Natural killer cell (primary cell): ENCODE results near the gene SELENON. TPM values are rescaled to one million over a fixed set of nuclear protein-coding genes. Genes with fewer than 3 reads are reported as not detected.

Experiments
- ATAC-seq, 3 donors: fragments of 150-1000 bp in 2 of 3; fragments of 200-7000 bp in 1 of 3; cut with Tn5 transposase; 1 replicate in 1 of 3; 2 replicates in 2 of 3; pipeline ENCODE4 v1.10.0; 2021; ENCODE audit warnings: mild to moderate bottlenecking in 2 of 3, moderate library complexity in 2 of 3
- DNase-seq, 2 donors: peaks; one replicate each; pipeline versions ENCODE4 v3.0.0 to v3.0.0-alpha.2; 2013 to 2021; ENCODE audit warnings: mixed read lengths in 1 of 2
- H3K27ac ChIP-seq: one replicate; pipeline ENCODE4 v1.5.1; 2013; ENCODE audit warnings: mild to moderate bottlenecking, low read length
- H3K27me3 ChIP-seq: one replicate; pipeline ENCODE4 v1.6.1; 2013; ENCODE audit warnings: low read length; ENCODE audit not compliant: control insufficient read depth, insufficient read depth
- H3K36me3 ChIP-seq: one replicate; pipeline ENCODE4 v1.6.1; 2013; ENCODE audit warnings: low read length; ENCODE audit not compliant: control insufficient read depth, insufficient read depth
- H3K4me1 ChIP-seq: one replicate; pipeline ENCODE4 v1.6.1; 2013; ENCODE audit warnings: low read length; ENCODE audit not compliant: control insufficient read depth, insufficient read depth
- H3K4me3 ChIP-seq: one replicate; pipeline ENCODE4 v1.5.1; 2013; ENCODE audit warnings: low read length
- H3K9me3 ChIP-seq: one replicate; pipeline ENCODE4 v1.6.1; 2013; ENCODE audit warnings: low read length; ENCODE audit not compliant: control insufficient read depth, insufficient read depth
- H3K27ac Mint-ChIP-seq, 2 donors: one replicate each; pipeline ENCODE4 v1.8.0; 2022; ENCODE audit warnings: mild to moderate bottlenecking in 2 of 2, mixed read lengths in 2 of 2, moderate library complexity in 1 of 2
- H3K27me3 Mint-ChIP-seq, 2 donors: one replicate each; pipeline ENCODE4 v1.8.0; 2022; ENCODE audit warnings: low read depth in 2 of 2, mixed read lengths in 2 of 2
- H3K36me3 Mint-ChIP-seq: one replicate; pipeline ENCODE4 v1.8.0; 2022; ENCODE audit warnings: mixed read lengths
- H3K4me1 Mint-ChIP-seq, 2 donors: one replicate each; pipeline ENCODE4 v1.8.0; 2022; ENCODE audit warnings: mixed read lengths in 2 of 2
- H3K4me3 Mint-ChIP-seq: one replicate; pipeline ENCODE4 v1.8.0; 2022; ENCODE audit warnings: mild to moderate bottlenecking, moderate library complexity, mixed read lengths
- H3K9me3 Mint-ChIP-seq, 2 donors: one replicate each; pipeline ENCODE4 v1.8.0; 2022; ENCODE audit warnings: mixed read lengths in 2 of 2
- CTCF ChIP-seq: fragments of 200-600 bp; IDR thresholded peaks from one replicate; pipeline ENCODE4 v1.8.0; 2022; ENCODE audit warnings: antibody characterized with exemption
- WGBS: methylation state at CpG from one replicate; pipeline ENCODE4 v1.1.7; 2013; ENCODE audit warnings: missing lambda C conversion rate; ENCODE audit not compliant: insufficient coverage; 5-methylcytosine and 5-hydroxymethylcytosine counted together
- intact Hi-C: fragments of 100-400 bp; cut with micrococcal nuclease; formaldehyde crosslinking; loops from one replicate; pipeline ENCODE4 v1.14.2; 2022
- total RNA-seq, 4 donors: library from RNA; stranded (reverse); fragments of 120-200 nt in 1 of 4; gene quantifications; one replicate each; pipeline versions ENCODE4 v1.2.3 to v1.2.4, GENCODE V29; 2013 to 2022

The SELENON gene
- total RNA-seq, 3 donors from 2014 or later (not counting 1 experiment from before 2014, with no cell fraction given) = 9.7 to 16.4 (median 11.1) TPM

DNA sequence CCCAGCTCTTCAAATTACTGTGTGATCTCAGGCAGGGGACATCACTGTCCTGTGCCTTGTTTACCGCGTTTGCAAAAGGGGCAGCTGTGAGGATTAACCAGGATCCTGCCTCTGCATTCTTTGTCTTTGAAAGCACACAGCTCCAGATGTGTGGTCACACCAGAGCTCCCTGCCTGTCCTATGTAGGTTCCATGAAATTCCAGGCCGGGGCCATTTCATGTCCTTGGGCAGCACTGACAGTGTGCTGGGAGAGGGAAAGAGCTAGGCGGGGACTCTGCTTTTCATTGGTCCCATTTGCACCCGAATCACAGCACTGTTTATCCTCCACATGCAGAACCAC, 42.2 kb upstream of the SELENON start:
- H3K27ac Mint-ChIP-seq = no peak overlapping the region
- Histone ChIP-seq H3K27me3 (no peaks in the 10 kb centered on the region), H3K4me3 (no peak overlapping the region), H3K27ac (no peak overlapping the region), H3K4me1 (no peaks in the 10 kb centered on the region), H3K36me3 (no peaks in the 10 kb centered on the region), H3K9me3 (no peaks in the 10 kb centered on the region)
- H3K27me3 Mint-ChIP-seq = no peaks in the 10 kb centered on the region
- ATAC-seq (no peak), DNase-seq (no peak)
- H3K9me3 Mint-ChIP-seq = no peaks in the 10 kb centered on the region
- TF ChIP-seq CTCF = no peak
- intact Hi-C loops = no loop called here
- H3K4me3 Mint-ChIP-seq = no peak overlapping the region
- H3K36me3 Mint-ChIP-seq = no peaks in the 10 kb centered on the region
- H3K4me1 Mint-ChIP-seq = peaks cover 0 to 4% of the 10 kb centered on the region in 2 donors
- 92% methylated on average over 5 of the region's 5 CpGs for WGBS

DNA sequence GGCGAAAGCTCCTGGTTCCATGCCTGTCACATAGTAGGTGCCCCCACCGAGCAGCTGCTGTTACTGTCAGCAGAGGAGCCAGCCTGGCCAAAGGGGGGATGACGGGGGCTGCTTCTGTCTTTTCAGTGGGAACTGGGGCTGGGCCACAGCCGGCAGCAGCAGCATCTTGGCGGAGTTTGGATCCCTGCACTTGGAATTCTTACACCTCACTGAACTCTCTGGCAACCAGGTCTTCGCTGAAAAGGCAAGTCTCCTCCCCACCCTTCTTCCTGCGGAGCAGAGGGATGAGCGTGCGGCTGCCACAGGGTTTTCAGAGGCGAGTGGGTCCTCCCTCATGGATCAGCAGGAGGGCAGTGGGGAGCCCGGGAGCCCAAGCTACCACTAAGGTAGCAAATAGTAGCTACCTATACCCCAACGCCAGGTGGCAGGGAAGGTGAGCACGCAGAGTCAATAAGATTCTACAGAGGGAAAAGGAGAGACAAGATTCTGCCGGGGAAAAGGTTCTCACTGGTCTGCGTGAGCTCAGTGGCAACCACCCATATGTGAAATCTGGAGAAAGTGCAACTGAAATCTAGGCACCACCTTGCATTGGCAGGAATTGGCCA, 41.4 kb upstream of the SELENON start:
- TF ChIP-seq CTCF = no peak
- no peaks in the 10 kb centered on the region for H3K9me3 ChIP-seq
- Mint-ChIP-seq H3K27ac (no peak overlapping the region), H3K36me3 (no peaks in the 10 kb centered on the region), H3K4me1 (peaks cover 0 to 4% of the 10 kb centered on the region in 2 donors), H3K27me3 (no peaks in the 10 kb centered on the region), H3K4me3 (no peak overlapping the region), H3K9me3 (no peaks in the 10 kb centered on the region)
- H3K36me3 ChIP-seq = no peaks in the 10 kb centered on the region
- no peaks in the 10 kb centered on the region for H3K4me1 ChIP-seq
- H3K27me3 ChIP-seq = no peaks in the 10 kb centered on the region
- intact Hi-C loops = no loop called here
- H3K27ac ChIP-seq = no peak overlapping the region
- WGBS = 96% methylated on average over 15 of the region's 15 CpGs
- DNase-seq (no peak), ATAC-seq (no peak)
- no peak overlapping the region for H3K4me3 ChIP-seq

GRCh38 chr1:25760122-25760719, 39.8 kb upstream of the SELENON start:
- no peaks in the 10 kb centered on the region for H3K36me3 ChIP-seq
- WGBS = 93% methylated on average over 11 of the region's 11 CpGs
- no peaks in the 10 kb centered on the region for H3K4me1 ChIP-seq

More at GRCh38 chr1:25760122-25760719, 39.8 kb upstream of the SELENON start:
- Mint-ChIP-seq H3K36me3 (no peaks in the 10 kb centered on the region), H3K27ac (no peak overlapping the region), H3K4me3 (no peak overlapping the region), H3K9me3 (no peaks in the 10 kb centered on the region), H3K27me3 (no peaks in the 10 kb centered on the region), H3K4me1 (peaks cover 0 to 4% of the 10 kb centered on the region in 2 donors)
- intact Hi-C loops = no loop called here
- Histone ChIP-seq H3K9me3 (no peaks in the 10 kb centered on the region), H3K27ac (no peak overlapping the region), H3K4me3 (no peak overlapping the region), H3K27me3 (no peaks in the 10 kb centered on the region)
- DNase-seq (no peak), ATAC-seq (no peak)
- no peak for TF ChIP-seq CTCF
